ENCODE results near the gene RIOX2.

DNA sequence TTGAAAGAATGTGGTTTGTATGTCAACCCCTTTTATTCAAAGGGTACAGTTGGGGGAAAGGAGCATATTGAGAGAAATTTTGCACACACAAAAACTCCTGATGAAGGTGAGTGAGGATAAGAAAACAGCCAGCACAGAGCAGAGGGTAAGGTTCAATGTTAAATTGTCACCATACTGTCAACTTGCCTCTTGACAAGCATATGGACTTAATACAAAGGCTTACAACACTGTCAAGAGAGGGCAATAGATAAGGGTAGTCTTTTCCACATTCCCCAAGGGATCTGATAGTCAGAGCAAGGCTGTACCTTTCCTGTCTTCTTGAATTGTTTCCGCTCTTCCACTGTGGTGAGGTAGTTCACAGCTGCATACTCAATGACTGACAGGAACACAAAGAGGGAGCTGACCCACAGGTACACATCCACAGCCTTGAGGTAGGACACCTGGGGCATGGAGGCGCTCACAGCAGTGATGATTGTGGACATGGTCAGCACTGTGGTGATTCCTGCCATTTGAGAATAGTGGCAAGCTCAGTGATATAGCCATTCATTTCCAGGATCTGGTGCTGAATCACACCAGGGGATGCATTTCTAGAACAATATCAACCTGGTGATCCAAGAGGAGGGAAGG lies 20.4 kb upstream of the RIOX2 start:
- TF ChIP-seq EZH2phosphoT487 (IDR thresholded peaks at IDR 0.05; ENCODE audit: insufficient read depth, low read depth): no peak
- TF ChIP-seq EZH2 (IDR thresholded peaks at IDR 0.05; ENCODE audit: insufficient read depth, poor library complexity, severe bottlenecking): no peak

Data from GM23248 (cell line).